CD4-positive, CD25-positive, alpha-beta regulatory T cell (primary cell): ENCODE results near the gene KBTBD3. TPM values are rescaled to one million over a fixed set of nuclear protein-coding genes. Genes with fewer than 3 reads are reported as not detected.
A peak's percentile ranks its signal among the peaks of the same experiment; 100 is the strongest.

Source experiments
- ATAC-seq, 2 donors: fragments of 150-1000 bp; cut with Tn5 transposase; one replicate each; pipeline ENCODE4 v1.10.0; 2021; ENCODE audit warnings: low read depth in 2 of 2, moderate number of reproducible peaks in 2 of 2, moderate library complexity in 1 of 2
- DNase-seq, 3 donors: peaks; one replicate each; pipeline versions ENCODE4 v3.0.0 to v3.0.0-alpha.2; 2012 to 2022; ENCODE audit warnings: mixed read lengths in 1 of 3
- H3K27ac ChIP-seq: one replicate; pipeline ENCODE4 v1.7.0; 2013; ENCODE audit warnings: mild to moderate bottlenecking, low read length; ENCODE audit not compliant: insufficient read depth, poor library complexity, severe bottlenecking
- H3K27me3 ChIP-seq: one replicate; pipeline ENCODE4 v1.7.0; 2013; ENCODE audit warnings: low read length; ENCODE audit not compliant: control insufficient read depth, insufficient read depth
- H3K36me3 ChIP-seq: one replicate; pipeline ENCODE4 v1.7.0; 2013; ENCODE audit warnings: mild to moderate bottlenecking, low read length, moderate library complexity; ENCODE audit not compliant: control insufficient read depth, insufficient read depth
- H3K4me1 ChIP-seq: 2 replicates; pipeline ENCODE4 v1.7.0; 2013; ENCODE audit warnings: mild to moderate bottlenecking, low read length; ENCODE audit not compliant: insufficient read depth, control insufficient read depth, poor library complexity, severe bottlenecking
- H3K4me3 ChIP-seq: one replicate; pipeline ENCODE4 v1.7.0; 2013; ENCODE audit warnings: low read depth, mild to moderate bottlenecking, low read length, moderate library complexity
- H3K9me3 ChIP-seq, 2 experiments: 1 replicate in 1 of 2; 2 replicates in 1 of 2; pipeline ENCODE4 v1.7.0; 2013; ENCODE audit warnings: low read length in 2 of 2, mild to moderate bottlenecking in 1 of 2, moderate library complexity in 1 of 2; ENCODE audit not compliant: control insufficient read depth in 2 of 2
- H3K27ac Mint-ChIP-seq, 3 donors: one replicate each; pipeline ENCODE4 v1.8.0; 2020 to 2022; ENCODE audit warnings: mild to moderate bottlenecking in 3 of 3, mixed read lengths in 3 of 3, moderate library complexity in 2 of 3
- H3K27me3 Mint-ChIP-seq: one replicate; pipeline ENCODE4 v1.8.0; 2022; ENCODE audit warnings: mild to moderate bottlenecking, mixed read lengths
- H3K36me3 Mint-ChIP-seq: one replicate; pipeline ENCODE4 v1.8.0; 2020; ENCODE audit warnings: mixed read lengths
- H3K4me1 Mint-ChIP-seq, 4 donors: one replicate each; pipeline ENCODE4 v1.8.0; 2020 to 2022; ENCODE audit warnings: mixed read lengths in 4 of 4, mild to moderate bottlenecking in 1 of 4
- H3K4me3 Mint-ChIP-seq, 4 donors: one replicate each; pipeline ENCODE4 v1.8.0; 2020 to 2022; ENCODE audit warnings: mild to moderate bottlenecking in 4 of 4, mixed read lengths in 4 of 4, moderate library complexity in 3 of 4
- H3K9me3 Mint-ChIP-seq, 7 donors: one replicate each; pipeline ENCODE4 v1.8.0; 2020 to 2022; ENCODE audit warnings: mixed read lengths in 7 of 7, mild to moderate bottlenecking in 3 of 7, moderate library complexity in 2 of 7
- polyA plus RNA-seq, 4 donors: library from polyadenylated mRNA; unstranded; fragments of 300-500 nt; fragmentation: Illumina TruSeq; gene quantifications; one replicate each; pipeline ENCODE4 v1.2.3, GENCODE V29; 2021
- total RNA-seq: library from RNA; stranded (reverse); gene quantifications from one replicate; pipeline ENCODE4 v1.2.3, GENCODE V29; 2022

KBTBD3 gene, protein sequence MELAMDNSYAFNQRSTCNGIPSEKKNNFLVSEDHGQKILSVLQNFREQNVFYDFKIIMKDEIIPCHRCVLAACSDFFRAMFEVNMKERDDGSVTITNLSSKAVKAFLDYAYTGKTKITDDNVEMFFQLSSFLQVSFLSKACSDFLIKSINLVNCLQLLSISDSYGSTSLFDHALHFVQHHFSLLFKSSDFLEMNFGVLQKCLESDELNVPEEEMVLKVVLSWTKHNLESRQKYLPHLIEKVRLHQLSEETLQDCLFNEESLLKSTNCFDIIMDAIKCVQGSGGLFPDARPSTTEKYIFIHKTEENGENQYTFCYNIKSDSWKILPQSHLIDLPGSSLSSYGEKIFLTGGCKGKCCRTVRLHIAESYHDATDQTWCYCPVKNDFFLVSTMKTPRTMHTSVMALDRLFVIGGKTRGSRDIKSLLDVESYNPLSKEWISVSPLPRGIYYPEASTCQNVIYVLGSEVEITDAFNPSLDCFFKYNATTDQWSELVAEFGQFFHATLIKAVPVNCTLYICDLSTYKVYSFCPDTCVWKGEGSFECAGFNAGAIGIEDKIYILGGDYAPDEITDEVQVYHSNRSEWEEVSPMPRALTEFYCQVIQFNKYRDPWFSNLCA
- 9.0 TPM for total RNA-seq
- polyA plus RNA-seq = 10 to 100 TPM in 1 of 4 donors, 1 to 10 TPM in 3; 7.8 to 12.5 (median 9.5) TPM

DNA sequence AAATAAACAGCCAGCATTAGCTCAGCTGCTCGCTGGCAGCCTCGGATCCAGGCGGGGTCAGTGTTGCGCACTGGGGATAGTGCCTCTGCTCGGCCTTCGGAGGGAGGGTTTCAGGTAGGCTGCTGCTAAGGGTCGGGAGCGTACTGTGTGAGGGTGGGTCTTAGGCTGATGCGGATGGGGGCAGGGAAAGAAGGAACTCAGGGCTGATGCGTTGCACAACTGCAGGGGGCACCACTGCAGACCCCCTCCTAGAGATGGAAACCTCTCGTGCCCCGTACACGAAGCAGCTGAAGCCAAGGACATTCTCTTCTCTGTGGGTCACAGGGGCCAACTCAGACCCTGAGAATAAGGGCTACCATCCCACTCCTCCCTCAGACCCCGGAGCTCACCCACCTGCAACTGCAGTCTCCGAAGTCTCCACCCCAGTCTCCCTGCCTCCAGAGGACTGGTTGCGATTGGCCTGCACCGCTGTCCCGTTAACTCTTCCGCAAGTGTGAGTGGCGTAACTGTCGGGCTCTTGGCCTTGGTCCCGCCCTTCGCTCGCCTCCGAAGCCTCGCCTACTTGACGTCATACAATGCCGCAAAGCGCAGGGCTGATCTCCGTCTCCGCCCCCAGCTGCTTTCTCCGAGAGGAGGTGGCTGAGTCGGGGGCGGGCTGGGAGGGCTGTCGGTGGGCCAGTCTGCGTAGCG lies at the start of gene KBTBD3:
TSS of gene KBTBD3 (minus strand) at position 429 of the 690 bp plus-strand sequence. CDS start 18,250 bp downstream, outside the sequence.
- Mint-ChIP-seq H3K4me3 (peak within 1 kb of the TSS; percentile 95 to 98 (median 98)), H3K9me3 (no peaks in the 10 kb centered on the region), H3K27ac (peak within 1 kb of the TSS; percentile 97 to 99 (median 99)), H3K36me3 (peaks cover 21% of the 10 kb centered on the region), H3K4me1 (peaks cover 52 to 79% (median 63%) of the 10 kb centered on the region in 4 donors), H3K27me3 (no peaks in the 10 kb centered on the region)
- DNase-seq (peak; percentile 98 to 100 (median 99)), ATAC-seq (peak; percentile 94)
- Histone ChIP-seq H3K36me3 (peaks cover 17% of the 10 kb centered on the region), H3K27ac (peak within 1 kb of the TSS; percentile 93), H3K4me1 (peaks cover 40% of the 10 kb centered on the region), H3K27me3 (no peaks in the 10 kb centered on the region), H3K9me3 (no peaks in the 10 kb centered on the region), H3K4me3 (peak within 1 kb of the TSS; percentile 96)

DNA sequence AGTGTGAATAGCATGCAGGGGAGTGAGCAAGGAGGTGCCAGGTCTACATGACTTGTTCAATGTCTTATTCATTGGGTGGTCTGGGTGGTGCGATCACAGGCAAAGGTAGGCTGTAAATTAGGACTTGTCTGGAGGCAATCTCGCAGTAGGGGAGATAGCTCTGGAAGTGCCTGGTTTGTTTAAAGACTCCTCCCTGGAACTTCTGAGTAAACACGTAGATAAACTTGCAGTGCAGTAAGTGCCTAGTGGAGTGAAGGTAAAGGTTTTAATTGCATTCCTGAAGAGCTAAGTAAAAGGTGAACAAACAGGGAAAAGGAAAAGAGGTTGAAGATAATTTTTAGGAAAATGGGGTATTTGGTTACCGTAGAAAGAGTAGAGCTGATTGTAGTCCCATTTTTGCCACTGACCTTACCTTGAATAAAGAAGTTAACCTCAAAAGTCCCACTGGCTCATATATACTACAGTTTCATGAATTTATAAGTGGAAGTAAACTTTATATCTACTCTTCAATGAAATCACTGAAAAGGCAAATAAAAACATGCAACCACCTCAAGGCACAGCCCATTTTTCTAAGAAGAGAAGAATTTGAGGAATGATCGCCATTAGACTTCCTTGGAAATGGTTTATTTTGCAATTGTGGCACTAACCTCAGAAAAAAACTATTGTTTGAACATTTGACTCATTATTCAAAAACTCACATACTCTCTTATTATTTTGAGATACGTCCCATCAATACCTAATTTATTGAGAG lies 44.6 kb upstream of the KBTBD3 start:
- peaks cover 0 to 7% (median 3%) of the 10 kb centered on the region in 7 donors for H3K9me3 Mint-ChIP-seq
- H3K27me3 Mint-ChIP-seq = peaks cover 12% of the 10 kb centered on the region
- ATAC-seq (no peak), DNase-seq (no peak)
- H3K36me3 ChIP-seq = no peaks in the 10 kb centered on the region
- H3K4me3 ChIP-seq = no peak overlapping the region
- no peaks in the 10 kb centered on the region for H3K9me3 ChIP-seq
- H3K27ac Mint-ChIP-seq = no peak overlapping the region
- no peak overlapping the region for H3K27ac ChIP-seq
- no peaks in the 10 kb centered on the region for H3K36me3 Mint-ChIP-seq
- H3K27me3 ChIP-seq = no peaks in the 10 kb centered on the region
- no peak overlapping the region for H3K4me3 Mint-ChIP-seq
- no peaks in the 10 kb centered on the region for H3K4me1 Mint-ChIP-seq
- no peaks in the 10 kb centered on the region for H3K4me1 ChIP-seq

DNA sequence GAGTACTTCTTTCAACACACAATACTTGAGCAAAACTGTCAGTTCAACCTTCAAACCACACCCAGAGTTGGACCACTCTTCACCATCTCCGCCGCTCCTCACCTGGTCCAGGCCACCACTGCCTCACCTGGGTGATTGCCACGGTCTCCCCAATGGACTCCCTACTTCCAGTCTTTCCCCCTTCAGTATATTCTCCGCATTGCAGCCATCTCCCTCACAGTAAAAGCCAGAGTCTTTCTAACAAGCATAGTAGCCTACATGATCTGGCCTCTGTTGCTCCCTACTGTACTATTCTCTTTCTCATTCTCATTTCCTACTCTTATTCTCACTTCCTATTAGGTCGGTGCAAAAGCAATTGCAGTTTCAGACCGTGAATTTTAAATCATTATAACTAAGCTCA lies 28.8 kb upstream of the KBTBD3 start:
- ATAC-seq (no peak), DNase-seq (no peak)

DNA sequence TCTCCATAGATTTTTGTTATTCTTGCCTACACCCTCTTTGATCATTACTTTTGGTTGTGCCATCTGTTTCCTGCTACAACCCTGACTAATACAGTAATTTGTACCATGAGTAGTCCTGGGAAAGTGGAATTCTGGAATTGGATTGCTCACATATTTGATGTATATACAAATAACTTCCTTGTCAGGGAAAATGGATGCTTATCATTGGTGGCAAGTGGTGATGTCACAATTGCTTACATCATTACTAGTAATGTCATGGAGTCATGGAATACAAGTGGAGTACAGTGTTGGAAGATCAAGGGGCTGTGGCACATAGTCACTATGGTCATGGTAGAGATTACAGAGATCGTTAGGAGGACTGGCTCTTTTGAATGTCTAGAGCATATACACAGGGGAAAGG lies 24.7 kb upstream of the KBTBD3 start:
- Mint-ChIP-seq H3K27ac (no peak overlapping the region), H3K27me3 (no peaks in the 10 kb centered on the region), H3K9me3 (no peaks in the 10 kb centered on the region), H3K36me3 (peaks cover 11% of the 10 kb centered on the region), H3K4me3 (no peak overlapping the region), H3K4me1 (peaks cover 0 to 6% (median 0%) of the 10 kb centered on the region in 4 donors)
- Histone ChIP-seq H3K9me3 (no peaks in the 10 kb centered on the region), H3K36me3 (peaks cover 15% of the 10 kb centered on the region), H3K4me1 (no peaks in the 10 kb centered on the region), H3K4me3 (no peak overlapping the region), H3K27me3 (no peaks in the 10 kb centered on the region), H3K27ac (no peak overlapping the region)
- no peak for DNase-seq
- no peak for ATAC-seq

More for the DNA sequence above, 28.8 kb upstream of the KBTBD3 start:
- Histone ChIP-seq H3K9me3 (no peaks in the 10 kb centered on the region), H3K4me3 (no peak overlapping the region), H3K4me1 (no peaks in the 10 kb centered on the region), H3K27me3 (no peaks in the 10 kb centered on the region), H3K36me3 (no peaks in the 10 kb centered on the region), H3K27ac (no peak overlapping the region)
- H3K4me1 Mint-ChIP-seq = no peaks in the 10 kb centered on the region
- H3K4me3 Mint-ChIP-seq = no peak overlapping the region
- no peaks in the 10 kb centered on the region for H3K36me3 Mint-ChIP-seq
- H3K9me3 Mint-ChIP-seq = no peaks in the 10 kb centered on the region
- no peaks in the 10 kb centered on the region for H3K27me3 Mint-ChIP-seq
- H3K27ac Mint-ChIP-seq = no peak overlapping the region

DNA sequence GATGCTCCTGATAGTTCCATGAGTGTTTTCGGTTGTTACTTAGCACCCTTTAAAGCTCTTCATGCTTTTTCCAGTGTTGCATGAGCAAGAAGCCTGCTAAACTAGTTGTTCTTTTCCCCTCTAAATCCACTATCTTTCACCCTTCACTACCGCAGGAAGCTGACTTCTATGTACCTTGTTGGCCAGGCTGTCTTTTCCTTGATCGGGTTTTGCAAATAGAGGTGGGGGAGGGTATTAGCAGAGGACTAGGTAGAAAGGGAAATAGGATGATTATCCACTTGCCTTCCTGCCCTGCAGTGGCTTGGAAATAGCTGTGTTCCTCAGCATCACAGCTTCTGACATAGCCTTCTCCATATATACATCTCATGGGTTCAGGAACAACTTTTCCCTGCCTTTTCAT lies 24.2 kb upstream of the KBTBD3 start:
- Histone ChIP-seq H3K4me3 (no peak overlapping the region), H3K9me3 (no peaks in the 10 kb centered on the region), H3K27me3 (no peaks in the 10 kb centered on the region), H3K27ac (no peak overlapping the region), H3K36me3 (peaks cover 20% of the 10 kb centered on the region), H3K4me1 (no peaks in the 10 kb centered on the region)
- Mint-ChIP-seq H3K27me3 (no peaks in the 10 kb centered on the region), H3K4me1 (peaks cover 0 to 6% (median 0%) of the 10 kb centered on the region in 4 donors), H3K9me3 (no peaks in the 10 kb centered on the region), H3K4me3 (no peak overlapping the region), H3K27ac (no peak overlapping the region), H3K36me3 (peaks cover 15% of the 10 kb centered on the region)
- ATAC-seq = no peak
- DNase-seq = no peak

DNA sequence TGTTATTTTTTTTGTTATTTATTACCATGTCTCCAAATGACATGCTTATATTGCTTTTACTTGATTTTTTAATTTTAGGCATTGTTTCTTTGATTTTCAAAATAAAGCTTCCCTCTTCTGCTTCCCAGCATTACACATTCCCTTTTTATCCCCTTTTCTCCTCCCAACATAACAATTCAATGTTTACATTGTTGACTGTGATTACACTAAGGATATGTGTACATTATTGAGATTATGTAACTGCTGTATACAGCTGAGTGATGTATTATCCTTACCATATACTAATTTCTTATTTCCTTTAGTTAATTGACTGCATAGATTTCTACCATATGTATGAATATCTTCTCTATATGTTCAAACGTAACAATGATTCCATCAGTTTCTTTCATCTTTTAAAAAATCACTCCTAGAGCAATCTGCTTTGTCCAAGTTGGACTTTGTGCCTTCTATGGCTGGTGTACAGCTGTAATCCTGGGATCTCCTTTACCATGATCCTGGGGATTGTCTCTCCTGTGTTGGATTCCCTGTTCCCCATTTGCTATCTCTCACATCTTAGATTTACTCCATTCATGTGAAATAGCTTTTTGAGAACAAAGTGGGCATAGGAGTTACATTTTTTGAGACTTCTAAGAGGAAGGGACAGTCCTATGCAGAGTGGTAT lies 21.9 kb upstream of the KBTBD3 start:
- Histone ChIP-seq H3K27ac (no peak overlapping the region), H3K9me3 (no peaks in the 10 kb centered on the region), H3K27me3 (no peaks in the 10 kb centered on the region), H3K4me3 (no peak overlapping the region), H3K36me3 (peaks cover 41% of the 10 kb centered on the region), H3K4me1 (no peaks in the 10 kb centered on the region)
- Mint-ChIP-seq H3K9me3 (no peaks in the 10 kb centered on the region), H3K36me3 (peaks cover 27% of the 10 kb centered on the region), H3K4me3 (no peak overlapping the region), H3K27ac (no peak overlapping the region), H3K4me1 (peaks cover 0 to 6% (median 0%) of the 10 kb centered on the region in 4 donors), H3K27me3 (no peaks in the 10 kb centered on the region)
- DNase-seq = no peak
- ATAC-seq = no peak

DNA sequence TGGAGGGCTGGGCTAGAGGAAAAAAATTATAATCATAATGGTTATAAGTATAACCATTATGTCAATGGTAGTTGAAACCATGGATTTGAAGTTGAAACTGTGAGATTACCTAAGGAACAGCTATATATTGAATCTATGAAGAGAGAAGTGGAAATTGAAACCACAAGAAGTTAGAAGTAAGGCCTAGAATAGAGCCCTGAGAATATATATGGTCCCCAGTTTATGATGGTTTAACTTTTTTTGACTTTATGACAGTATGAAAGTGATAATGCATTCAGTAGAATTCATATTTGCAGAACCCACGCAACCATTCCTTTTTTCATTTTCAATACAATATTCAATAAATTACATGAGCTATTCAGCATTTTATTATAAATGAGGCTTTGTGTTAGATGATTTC lies 15.3 kb upstream of the KBTBD3 start:
- Mint-ChIP-seq H3K27ac (peak overlapping the region in 1 of 3 donors; percentile 37), H3K4me1 (peaks cover 27 to 29% (median 28%) of the 10 kb centered on the region in 4 donors), H3K27me3 (no peaks in the 10 kb centered on the region), H3K36me3 (peaks cover 24% of the 10 kb centered on the region), H3K9me3 (no peaks in the 10 kb centered on the region), H3K4me3 (no peak overlapping the region)
- Histone ChIP-seq H3K36me3 (peaks cover 64% of the 10 kb centered on the region), H3K27me3 (no peaks in the 10 kb centered on the region), H3K4me3 (no peak overlapping the region), H3K4me1 (peaks cover 8% of the 10 kb centered on the region), H3K9me3 (no peaks in the 10 kb centered on the region), H3K27ac (peak overlapping the region; percentile 15)
- no peak for ATAC-seq
- no peak for DNase-seq
